Ramos (cell line): ENCODE data around the gene RBP3.

Source experiments
- in situ Hi-C: fragments of 300-500 bp; cut with MboI; formaldehyde crosslinking; loops from one replicate; pipeline ENCODE4 v1.14.3; 2022; ENCODE audit warnings: low sequenced_read_pairs; ENCODE audit not compliant: unreplicated experiment

RBP3 gene

GRCh38 chr10:47354165-47354564 is 6.0 kb downstream of the RBP3 start:
- in situ Hi-C loops = no loop called here

- in situ Hi-C loops = no loop called here
Observed at GRCh38 chr10:47354900-47355299, 6.7 kb downstream of the RBP3 start.

- in situ Hi-C loops = no loop called here
Observed at GRCh38 chr10:47356708-47357107, 8.5 kb downstream of the RBP3 start.

- in situ Hi-C loops = no loop called here
Observed at GRCh38 chr10:47357131-47357582, 9.0 kb downstream of the RBP3 start.

GRCh38 chr10:47357911-47358310 is 9.7 kb downstream of the RBP3 start:
- in situ Hi-C loops = no loop called here

- in situ Hi-C loops = no loop called here
Observed at GRCh38 chr10:47358457-47358856, 10.3 kb downstream of the RBP3 start.

- in situ Hi-C loops = no loop called here
Observed at GRCh38 chr10:47359101-47359500, 10.9 kb downstream of the RBP3 start.

- in situ Hi-C loops = no loop called here
Observed at GRCh38 chr10:47359626-47360418, 11.7 kb downstream of the RBP3 start.

- in situ Hi-C loops = no loop called here
Observed at GRCh38 chr10:47360419-47361040, 12.4 kb downstream of the RBP3 start.

GRCh38 chr10:47361293-47361692 is 13.1 kb downstream of the RBP3 start:
- in situ Hi-C loops = no loop called here

- in situ Hi-C loops = no loop called here
Observed at GRCh38 chr10:47362199-47362598, 14.0 kb downstream of the RBP3 start.

- in situ Hi-C loops = no loop called here
Observed at GRCh38 chr10:47363781-47364180, 15.6 kb downstream of the RBP3 start.

- in situ Hi-C loops = no loop called here
Observed at GRCh38 chr10:47364366-47364765, 16.2 kb downstream of the RBP3 start.

- in situ Hi-C loops = no loop called here
Observed at GRCh38 chr10:47364911-47365310, 16.7 kb downstream of the RBP3 start.

GRCh38 chr10:47365431-47366180 is 17.4 kb downstream of the RBP3 start:
- in situ Hi-C loops = no loop called here

GRCh38 chr10:47366181-47366631 is 18.0 kb downstream of the RBP3 start:
- in situ Hi-C loops = no loop called here

GRCh38 chr10:47366731-47367460 is 18.7 kb downstream of the RBP3 start:
- in situ Hi-C loops = no loop called here

- in situ Hi-C loops = no loop called here
Observed at GRCh38 chr10:47367646-47368045, 19.5 kb downstream of the RBP3 start.

- in situ Hi-C loops = no loop called here
Observed at GRCh38 chr10:47368431-47369180, 20.4 kb downstream of the RBP3 start.
